Mesodermal cell (in vitro differentiated cells): Measurements from ENCODE around the gene TAC3.
"Not testable (repeated sequence)": the region's sequence is repeated elsewhere in the genome, so short reads cannot be mapped to it uniquely, and the experiment has no call there.

Experiments used
- H3K27ac ChIP-seq: 2 replicates; pipeline ENCODE4 v1.7.0; 2013; ENCODE audit warnings: mild to moderate bottlenecking, low read depth, low read length, moderate library complexity; ENCODE audit not compliant: severe bottlenecking
- H3K36me3 ChIP-seq: 2 replicates; pipeline ENCODE4 v1.7.1; 2013; ENCODE audit warnings: mild to moderate bottlenecking, low read length, moderate library complexity; ENCODE audit not compliant: control insufficient read depth, insufficient read depth
- H3K4me1 ChIP-seq: one replicate; pipeline ENCODE4 v1.7.1; 2013; ENCODE audit warnings: mild to moderate bottlenecking, low read length; ENCODE audit not compliant: insufficient read depth, control insufficient read depth, poor library complexity, severe bottlenecking
- H3K4me3 ChIP-seq: 2 replicates; pipeline ENCODE4 v1.7.0; 2013; ENCODE audit warnings: low read length, control low read depth, mild to moderate bottlenecking; ENCODE audit not compliant: insufficient read depth, poor library complexity, severe bottlenecking; ENCODE audit errors: extremely low read depth
- H3K9me3 ChIP-seq: 2 replicates; pipeline ENCODE4 v1.7.1; 2013; ENCODE audit warnings: mild to moderate bottlenecking, low read length, moderate library complexity; ENCODE audit not compliant: control insufficient read depth
- WGBS, 2 experiments: methylation state at CpG; one replicate each; pipeline ENCODE4 v1.1.5; 2013; ENCODE audit warnings: missing lambda C conversion rate in 2 of 2; ENCODE audit not compliant: insufficient coverage in 2 of 2; 5-methylcytosine and 5-hydroxymethylcytosine counted together

Gene TAC3

GRCh38 chr12:56993346-56993745, 23.0 kb downstream of the TAC3 start:
- no peak overlapping the region for H3K4me3 ChIP-seq
- peaks cover 21% of the 10 kb centered on the region for H3K36me3 ChIP-seq
- WGBS, 2 experiments, result 80 to 83% methylated on average over 4 to 6 of the region's 10 CpGs
- H3K4me1 ChIP-seq, result peaks cover 23% of the 10 kb centered on the region
- H3K27ac ChIP-seq, result no peak overlapping the region
- no peaks in the 10 kb centered on the region for H3K9me3 ChIP-seq

- Histone ChIP-seq H3K4me1 (peaks cover 28% of the 10 kb centered on the region), H3K4me3 (no peak overlapping the region), H3K36me3 (peaks cover 5% of the 10 kb centered on the region), H3K9me3 (no peaks in the 10 kb centered on the region), H3K27ac (no peak overlapping the region)
- WGBS, 2 experiments, result 87 to 88% methylated on average over 6 to 8 of the region's 8 CpGs
Observed at GRCh38 chr12:56991319-56992246, 24.7 kb downstream of the TAC3 start.

- Histone ChIP-seq H3K4me1 (peaks cover 29% of the 10 kb centered on the region), H3K4me3 (no peak overlapping the region), H3K27ac (no peak overlapping the region), H3K36me3 (peaks cover 5% of the 10 kb centered on the region), H3K9me3 (no peaks in the 10 kb centered on the region)
- 83 to 89% methylated on average over 4 to 5 of the region's 7 CpGs for WGBS, 2 experiments
Observed at GRCh38 chr12:56990648-56991318, 25.5 kb downstream of the TAC3 start.

- peaks cover 30% of the 10 kb centered on the region for H3K4me1 ChIP-seq
- H3K27ac ChIP-seq, result no peak overlapping the region
- H3K4me3 ChIP-seq, result no peak overlapping the region
- 100% methylated on average over 1 to 2 of the region's 7 CpGs for WGBS, 2 experiments
- no peaks in the 10 kb centered on the region for H3K36me3 ChIP-seq
- H3K9me3 ChIP-seq, result no peaks in the 10 kb centered on the region
Observed at GRCh38 chr12:56989861-56990610, 26.3 kb downstream of the TAC3 start.

- Histone ChIP-seq H3K4me1 (peaks cover 30% of the 10 kb centered on the region), H3K9me3 (no peaks in the 10 kb centered on the region), H3K36me3 (no peaks in the 10 kb centered on the region), H3K27ac (peak overlapping the region; percentile 38), H3K4me3 (no peak overlapping the region)
- 60% methylated on average over 1 of the region's 5 CpGs; no CpG with 5 or more reads in 1 of the 2 experiments for WGBS, 2 experiments
Observed at GRCh38 chr12:56988207-56988739, 28.1 kb downstream of the TAC3 start.

GRCh38 chr12:56987551-56988053, 28.7 kb downstream of the TAC3 start:
- WGBS, 2 experiments, result 29 to 92% methylated on average over 2 to 11 of the region's 11 CpGs

GRCh38 chr12:56987011-56987410, 29.3 kb downstream of the TAC3 start:
- H3K36me3 ChIP-seq, result no peaks in the 10 kb centered on the region
- no peak overlapping the region for H3K27ac ChIP-seq

More at GRCh38 chr12:56987551-56988053, 28.7 kb downstream of the TAC3 start:
- Histone ChIP-seq H3K9me3 (no peaks in the 10 kb centered on the region), H3K36me3 (no peaks in the 10 kb centered on the region), H3K27ac (peak overlapping the region; percentile 38), H3K4me1 (peaks cover 30% of the 10 kb centered on the region), H3K4me3 (no peak overlapping the region)

GRCh38 chr12:56985714-56986113, 30.6 kb downstream of the TAC3 start:
- H3K27ac ChIP-seq, H3K36me3 ChIP-seq, H3K4me3 ChIP-seq, H3K9me3 ChIP-seq: not testable (repeated sequence)
- 83 to 100% methylated on average over 1 to 4 of the region's 6 CpGs for WGBS, 2 experiments
- H3K4me1 ChIP-seq, result peaks cover 25% of the 10 kb centered on the region

More at GRCh38 chr12:56987011-56987410, 29.3 kb downstream of the TAC3 start:
- no peak overlapping the region for H3K4me3 ChIP-seq
- H3K4me1 ChIP-seq, result peaks cover 26% of the 10 kb centered on the region
- no peaks in the 10 kb centered on the region for H3K9me3 ChIP-seq

- WGBS, 2 experiments, result 98 to 100% methylated on average over 2 to 4 of the region's 4 CpGs
- H3K4me1 ChIP-seq, result peaks cover 9% of the 10 kb centered on the region
- no peak overlapping the region for H3K4me3 ChIP-seq
- H3K36me3 ChIP-seq, result no peaks in the 10 kb centered on the region
- H3K9me3 ChIP-seq, result no peaks in the 10 kb centered on the region
- H3K27ac ChIP-seq, result no peak overlapping the region
Observed at GRCh38 chr12:56983386-56983785, 32.9 kb downstream of the TAC3 start.

- WGBS, 2 experiments, result 70% methylated on average over 2 of the region's 3 CpGs; no CpG with 5 or more reads in 1 of the 2 experiments
- not testable (repeated sequence) for H3K27ac ChIP-seq, H3K36me3 ChIP-seq, H3K9me3 ChIP-seq, H3K4me1 ChIP-seq, H3K4me3 ChIP-seq
Observed at GRCh38 chr12:56982578-56983236, 33.6 kb downstream of the TAC3 start.
